Femur (tissue), 1 donor: ENCODE data around the gene B9D1.
"Not testable (repeated sequence)": the region's sequence is repeated elsewhere in the genome, so short reads cannot be mapped to it uniquely, and the experiment has no call there.

Experiments used
- DNase-seq: peaks from one replicate; pipeline ENCODE4 v3.0.0-alpha.2; 2017

Gene B9D1

GRCh38 chr17:19357351-19357750, 5.2 kb downstream of the B9D1 start:
- no peak for DNase-seq

DNA sequence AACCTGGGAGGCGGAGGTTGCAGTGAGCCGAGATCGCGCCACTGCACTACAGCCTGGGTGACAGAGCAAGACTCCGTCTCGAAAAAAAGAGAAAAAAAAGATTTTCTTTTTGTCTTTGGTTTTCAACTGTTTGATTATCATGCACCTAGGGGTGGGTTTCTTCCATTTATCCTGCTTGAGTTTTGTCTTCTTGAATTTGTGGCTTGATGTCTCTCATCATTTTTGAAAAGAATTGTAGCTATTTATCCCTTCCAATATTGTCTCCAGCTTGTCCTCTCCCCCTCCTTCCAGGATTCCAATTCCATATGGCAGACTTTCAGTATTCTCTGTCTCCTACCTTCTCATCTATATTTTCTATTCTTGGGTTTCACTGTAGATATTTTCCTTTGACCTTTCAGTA, 7.8 kb downstream of the B9D1 start:
- DNase-seq = no peak

GRCh38 chr17:19353401-19353800, 9.1 kb downstream of the B9D1 start:
- not testable (repeated sequence) for DNase-seq

- DNase-seq = no peak
Observed at GRCh38 chr17:19348806-19349205, 13.7 kb downstream of the B9D1 start.

DNA sequence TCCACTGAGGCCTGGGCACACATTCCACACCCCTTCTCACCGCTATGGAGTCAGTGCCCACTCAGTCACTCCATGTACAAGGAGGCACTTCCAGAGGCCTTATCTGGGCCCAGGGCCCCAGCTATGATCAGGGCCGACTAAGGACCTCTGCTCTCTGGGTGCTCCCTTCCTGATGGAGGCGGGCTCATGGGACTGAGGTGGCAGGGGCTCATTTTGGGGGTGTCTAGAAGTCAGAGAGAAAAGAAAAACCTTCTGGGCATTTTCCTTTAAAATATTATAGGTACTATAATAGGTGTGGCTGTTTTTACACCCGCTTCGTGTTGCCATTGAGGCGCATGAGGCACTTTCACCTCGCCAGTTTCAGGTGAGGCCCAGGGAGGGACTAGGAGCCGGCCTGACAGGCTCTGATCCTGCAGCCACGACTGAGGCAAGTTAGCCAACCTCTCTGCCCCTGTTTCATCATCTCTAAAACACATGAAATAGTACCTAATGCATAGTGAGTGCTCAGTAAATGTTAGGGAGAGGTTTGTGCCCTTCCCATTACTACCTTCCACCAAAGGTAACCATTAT, 14.4 kb downstream of the B9D1 start:
- DNase-seq = no peak

- DNase-seq = no peak
Observed at GRCh38 chr17:19347323-19348080, 15.0 kb downstream of the B9D1 start.

DNA sequence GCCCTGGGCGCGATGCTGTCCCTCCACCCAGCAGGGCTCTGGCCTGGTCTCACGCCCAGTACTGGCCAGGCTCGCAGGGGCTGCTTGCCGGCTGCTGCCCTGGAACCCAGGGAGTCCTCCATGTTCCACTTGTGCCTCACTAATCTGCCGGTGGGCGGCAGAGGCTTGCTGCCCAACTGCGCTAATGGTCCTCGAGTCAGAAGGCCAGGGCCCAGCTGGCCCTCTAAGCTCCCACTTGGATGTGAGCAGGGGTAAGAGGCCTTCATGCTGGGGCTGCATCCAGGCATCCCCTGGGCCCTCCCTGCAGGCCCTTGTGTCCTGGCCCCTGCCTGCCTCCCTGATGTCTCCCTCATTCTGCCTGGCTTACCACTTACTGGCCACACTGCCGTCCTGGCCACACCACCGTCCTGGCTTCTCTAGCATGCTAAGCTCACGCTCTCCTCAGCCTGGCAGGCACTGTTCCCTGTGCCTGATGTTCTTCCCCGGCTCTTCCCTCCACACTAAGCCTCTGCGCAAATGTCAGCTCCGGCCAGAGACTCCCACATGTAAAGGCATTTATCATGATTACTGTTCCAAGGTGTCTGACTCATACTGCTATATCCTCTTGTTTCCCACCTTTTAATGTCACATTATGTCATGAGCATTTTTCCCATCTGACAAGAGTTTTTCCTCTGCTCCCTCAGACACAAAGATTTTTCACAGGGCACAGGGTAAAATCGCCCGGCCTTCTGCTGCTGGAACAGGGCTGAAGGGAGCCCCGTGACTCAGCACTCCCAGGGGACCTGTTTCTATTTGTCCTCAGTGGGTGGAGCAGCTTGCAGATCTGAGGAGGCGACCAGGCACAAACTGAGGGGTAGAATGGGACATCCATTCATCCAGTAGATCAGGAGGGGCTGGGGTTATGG, 15.9 kb downstream of the B9D1 start:
- DNase-seq = peak; percentile 77

- no peak for DNase-seq
Observed at GRCh38 chr17:19345486-19346350, 16.8 kb downstream of the B9D1 start.

- DNase-seq = no peak
Observed at GRCh38 chr17:19345067-19345460, 17.5 kb downstream of the B9D1 start.

- no peak for DNase-seq
Observed at GRCh38 chr17:19344311-19345066, 18.0 kb downstream of the B9D1 start.

DNA sequence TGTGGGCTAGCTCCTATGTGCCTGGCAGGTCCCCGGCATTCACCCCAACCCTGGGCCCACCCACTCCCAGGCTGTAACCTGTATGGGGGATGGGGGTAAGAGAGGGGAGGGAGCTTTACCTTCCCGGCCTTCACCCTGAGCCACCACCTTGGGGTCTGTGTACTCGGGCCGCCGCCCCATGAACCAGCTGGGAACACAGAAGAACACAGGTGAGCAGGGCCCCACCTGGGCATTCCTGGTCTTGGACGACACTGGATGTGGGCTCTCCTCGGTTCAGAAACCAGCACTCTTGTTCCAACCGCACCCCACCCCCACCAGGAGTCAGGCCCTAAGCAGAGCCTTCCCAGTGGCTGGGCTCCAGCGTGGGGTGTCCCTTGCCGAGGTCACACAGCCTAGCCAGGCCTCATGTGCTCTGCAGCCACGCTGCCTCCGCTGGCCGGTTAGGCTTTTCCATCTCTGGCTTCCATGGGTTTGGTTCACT, 18.8 kb downstream of the B9D1 start:
- DNase-seq = peak; percentile 31

- peak; percentile 27 for DNase-seq
Observed at GRCh38 chr17:19343256-19343630, 19.3 kb downstream of the B9D1 start.

GRCh38 chr17:19342611-19343255, 19.8 kb downstream of the B9D1 start:
- no peak for DNase-seq

- DNase-seq = no peak
Observed at GRCh38 chr17:19341641-19342610, 20.6 kb downstream of the B9D1 start.

DNA sequence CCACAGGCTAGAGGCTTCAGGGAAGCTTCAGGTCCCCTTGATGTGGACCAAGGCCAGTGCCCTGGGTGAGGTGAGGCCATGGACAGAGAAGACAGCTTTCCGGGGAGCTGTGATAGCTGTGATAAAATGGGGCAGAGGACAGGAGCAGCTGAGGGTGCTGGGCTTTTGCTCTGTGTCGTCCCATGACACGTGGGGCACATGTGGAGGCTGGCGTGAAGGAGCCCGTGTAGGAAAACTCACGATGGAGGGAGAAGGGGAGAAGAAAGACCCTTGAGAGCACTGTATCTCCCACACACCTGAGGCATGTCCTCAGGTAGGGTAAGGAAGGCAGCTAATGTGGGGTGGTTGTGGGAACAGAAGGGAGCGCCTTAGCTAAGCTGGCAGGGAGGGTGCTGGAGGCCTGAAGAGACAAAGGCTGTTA, 21.3 kb downstream of the B9D1 start:
- DNase-seq = peak; percentile 18

- DNase-seq = no peak
Observed at GRCh38 chr17:19339341-19339815, 23.1 kb downstream of the B9D1 start.

- DNase-seq = peak; percentile 59
Observed at GRCh38 chr17:19338031-19338990, 24.2 kb downstream of the B9D1 start.

DNA sequence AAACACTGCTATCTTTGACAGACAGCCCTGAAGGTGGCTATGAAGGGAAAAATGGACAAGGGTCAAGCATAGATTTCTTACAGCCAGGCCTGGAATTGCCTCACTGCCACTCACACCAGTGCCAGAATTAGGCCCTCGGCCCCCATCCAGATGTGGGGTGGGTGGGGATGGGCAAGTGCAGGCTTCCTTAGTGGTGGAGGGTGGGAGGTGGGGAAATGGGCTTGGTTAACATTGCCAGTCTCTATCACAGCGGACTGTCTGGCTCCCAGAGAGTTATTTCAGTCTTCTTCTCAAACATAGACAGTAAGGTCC, 24.9 kb downstream of the B9D1 start:
- no peak for DNase-seq
